SIG-M5 (cell line): Measurements from ENCODE around the gene ADAMTSL2.

Experiments
- DNase-seq: peaks from one replicate; lab custom pipeline; 2025; lab: John Stamatoyannopoulos, UW

ADAMTSL2 gene

DNA sequence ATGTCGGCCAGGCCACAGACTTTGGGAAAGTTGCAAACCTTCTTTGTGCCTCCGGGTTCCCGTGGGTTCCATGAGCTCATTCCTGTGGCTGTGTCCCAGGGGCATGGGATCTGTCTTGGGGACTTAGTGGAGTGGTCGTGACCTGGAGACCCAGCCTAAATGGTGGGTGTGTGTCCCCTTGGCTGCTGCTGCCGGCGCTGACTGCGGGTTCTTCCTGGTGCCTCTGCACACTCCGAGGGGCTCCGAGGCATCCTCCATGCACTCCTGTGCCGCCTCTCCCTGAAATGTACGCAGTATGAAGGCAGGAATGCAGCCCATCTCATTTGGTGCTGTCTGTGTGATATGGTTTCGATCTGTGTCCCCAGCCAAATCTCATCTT is 34.6 kb upstream of the ADAMTSL2 start:
- no peak for DNase-seq

DNA sequence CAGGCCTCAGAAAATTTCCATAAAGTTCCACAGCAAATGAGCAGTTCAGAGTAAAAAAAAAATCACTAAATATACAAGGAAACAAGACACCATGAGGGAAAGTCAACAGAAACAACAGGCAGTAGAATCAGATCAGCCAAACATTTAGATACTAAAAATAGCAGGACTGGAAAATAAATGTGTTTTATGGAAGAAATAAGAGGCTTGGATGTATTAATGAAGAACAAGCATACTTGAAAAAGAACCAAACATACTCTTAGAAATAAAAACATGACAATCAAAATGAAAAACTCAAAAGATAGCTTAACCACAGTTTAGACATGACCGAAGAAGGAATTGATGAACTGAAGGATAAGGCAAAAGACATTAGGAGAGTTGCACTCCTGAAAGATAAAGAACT is 32.4 kb upstream of the ADAMTSL2 start:
- DNase-seq: no peak

DNA sequence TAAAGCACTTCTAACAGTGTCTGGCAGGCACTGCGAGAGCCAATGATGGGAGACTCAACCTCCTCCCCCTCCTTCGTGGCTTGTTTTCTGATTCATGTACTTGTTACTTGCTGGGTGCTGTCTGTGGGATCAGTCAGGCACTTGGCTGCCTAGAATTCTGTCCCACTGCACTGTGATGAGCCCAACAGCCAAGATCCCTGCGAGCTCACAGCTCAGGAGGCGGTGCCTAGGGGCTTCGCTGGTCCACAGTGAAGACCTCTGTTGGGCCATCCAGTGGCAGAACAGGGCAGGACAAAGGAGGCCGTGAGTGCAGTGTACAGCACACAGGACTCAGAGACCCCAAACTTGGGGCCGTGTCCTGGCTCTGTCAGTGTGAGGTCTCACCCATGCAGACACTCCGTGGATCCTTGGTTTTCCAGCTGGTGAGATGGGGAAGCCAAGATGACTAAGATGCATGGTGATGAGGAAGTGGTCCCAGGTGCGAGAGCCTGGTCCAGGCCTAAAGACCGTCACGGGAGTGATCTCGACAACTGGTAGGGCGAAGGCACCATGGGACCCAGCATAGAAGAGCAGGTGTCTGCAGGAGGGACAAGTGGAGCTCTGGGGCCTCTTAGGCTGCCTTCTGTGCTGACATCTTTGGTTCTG is 29.2 kb upstream of the ADAMTSL2 start:
- no peak for DNase-seq

DNA sequence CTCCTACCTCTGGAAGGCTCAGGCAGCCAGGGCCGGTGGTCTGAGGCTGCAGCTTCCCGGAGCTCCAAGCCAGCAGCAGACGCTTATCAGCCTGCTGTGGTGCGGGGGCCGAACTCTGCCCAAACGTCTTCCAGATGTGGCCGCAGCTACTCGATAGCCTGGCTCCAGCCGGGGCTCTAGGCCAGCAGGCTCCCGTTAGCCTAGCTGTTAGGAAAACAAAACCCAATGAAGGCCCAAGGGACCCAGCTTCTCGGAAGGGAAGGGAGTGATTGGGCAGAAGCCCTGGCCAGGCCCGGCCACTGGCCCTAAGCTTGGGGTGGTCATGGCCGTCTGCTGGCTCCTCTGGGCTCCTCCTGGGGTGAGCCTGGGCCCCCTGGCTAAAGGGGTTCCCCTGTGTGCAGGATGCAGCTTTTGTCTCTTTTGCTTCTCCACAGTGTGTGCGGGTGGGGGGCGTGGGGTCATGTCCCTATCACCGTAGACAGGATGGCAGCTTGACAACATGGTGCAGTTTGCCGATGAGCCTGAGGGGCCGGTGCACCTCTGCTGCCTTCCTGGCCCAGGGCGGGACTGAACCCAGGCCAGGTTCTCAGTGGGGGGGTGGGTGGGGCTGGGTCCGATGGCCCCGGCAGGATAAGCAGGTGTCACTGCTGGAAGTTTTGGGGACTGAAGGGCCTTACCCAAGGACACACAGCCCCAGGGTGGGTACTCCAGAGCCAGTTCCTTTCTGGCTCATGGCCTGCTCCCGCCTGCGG is 28.4 kb upstream of the ADAMTSL2 start:
- DNase-seq: no peak

DNA sequence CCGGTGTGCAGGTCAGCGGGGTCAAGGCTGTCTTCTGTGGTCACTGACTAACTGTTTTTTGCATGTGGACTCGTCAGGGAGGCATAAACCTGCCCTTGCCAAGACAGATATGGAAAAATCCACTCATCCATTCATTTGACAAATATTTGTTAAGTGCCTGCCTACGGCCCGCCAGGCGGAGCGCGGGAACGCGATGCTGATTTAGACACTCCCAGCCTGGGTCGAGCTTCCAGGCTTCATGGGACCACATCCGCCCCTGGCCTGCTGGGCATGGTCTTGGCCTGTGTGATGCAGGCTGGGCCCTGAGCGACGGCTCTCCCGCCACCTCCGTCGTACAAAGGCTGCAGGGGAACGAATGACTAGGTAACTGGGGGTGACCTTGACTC is 27.9 kb upstream of the ADAMTSL2 start:
- no peak for DNase-seq

DNA sequence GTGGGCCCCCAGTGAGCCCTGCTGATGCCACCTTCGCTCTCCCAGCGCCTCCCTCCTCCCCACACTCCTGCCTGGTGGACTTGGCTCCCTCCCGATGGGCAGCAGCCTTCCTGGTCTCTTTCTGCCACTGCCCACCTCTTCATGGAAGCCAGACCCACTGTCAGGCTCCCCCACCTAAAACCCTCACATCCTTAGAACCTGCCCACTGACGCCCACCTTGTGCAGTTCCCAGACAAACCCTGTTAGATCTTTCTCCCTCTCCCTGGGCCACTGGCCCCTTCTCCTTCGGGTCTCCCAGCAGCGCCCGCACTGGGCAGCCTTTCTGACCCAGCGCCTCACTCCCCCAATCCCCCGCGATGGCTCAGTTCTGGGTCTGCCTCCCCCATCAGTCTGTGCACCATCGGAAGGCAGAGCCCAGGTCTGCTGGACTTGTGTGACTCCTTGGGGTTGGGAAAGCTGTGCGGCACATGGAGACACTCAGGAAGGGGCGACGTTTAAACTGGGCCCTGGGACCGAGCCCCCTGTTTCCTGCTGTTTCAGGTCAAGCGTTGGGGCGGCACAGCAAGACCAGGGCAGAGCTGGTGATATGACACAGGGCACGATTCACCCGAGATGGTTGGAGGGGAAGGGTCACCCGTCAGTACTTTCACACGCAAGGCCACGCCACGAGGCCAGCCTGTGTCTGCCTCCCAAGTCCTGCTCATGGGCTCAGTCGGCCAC is 27.1 kb upstream of the ADAMTSL2 start:
- no peak for DNase-seq

DNA sequence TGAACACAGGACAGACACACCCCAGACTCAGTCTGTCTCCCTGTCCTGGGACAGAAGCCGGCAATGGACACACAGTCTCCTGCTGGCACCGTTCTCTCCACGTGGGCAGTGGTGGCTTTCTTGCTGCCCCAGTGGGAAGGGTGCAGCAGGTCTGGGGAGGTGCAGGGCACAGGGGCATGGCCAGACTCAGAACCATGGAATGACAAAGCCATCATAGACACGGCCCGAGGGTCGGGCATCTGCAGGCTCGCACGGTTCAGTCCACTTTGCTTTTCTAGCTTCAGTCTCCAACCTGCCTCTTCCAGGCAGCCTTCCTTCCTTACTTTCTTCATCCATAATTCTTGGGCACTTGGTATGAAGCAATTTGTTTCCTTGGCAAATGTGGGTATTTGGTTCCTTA is 26.5 kb upstream of the ADAMTSL2 start:
- DNase-seq: no peak

DNA sequence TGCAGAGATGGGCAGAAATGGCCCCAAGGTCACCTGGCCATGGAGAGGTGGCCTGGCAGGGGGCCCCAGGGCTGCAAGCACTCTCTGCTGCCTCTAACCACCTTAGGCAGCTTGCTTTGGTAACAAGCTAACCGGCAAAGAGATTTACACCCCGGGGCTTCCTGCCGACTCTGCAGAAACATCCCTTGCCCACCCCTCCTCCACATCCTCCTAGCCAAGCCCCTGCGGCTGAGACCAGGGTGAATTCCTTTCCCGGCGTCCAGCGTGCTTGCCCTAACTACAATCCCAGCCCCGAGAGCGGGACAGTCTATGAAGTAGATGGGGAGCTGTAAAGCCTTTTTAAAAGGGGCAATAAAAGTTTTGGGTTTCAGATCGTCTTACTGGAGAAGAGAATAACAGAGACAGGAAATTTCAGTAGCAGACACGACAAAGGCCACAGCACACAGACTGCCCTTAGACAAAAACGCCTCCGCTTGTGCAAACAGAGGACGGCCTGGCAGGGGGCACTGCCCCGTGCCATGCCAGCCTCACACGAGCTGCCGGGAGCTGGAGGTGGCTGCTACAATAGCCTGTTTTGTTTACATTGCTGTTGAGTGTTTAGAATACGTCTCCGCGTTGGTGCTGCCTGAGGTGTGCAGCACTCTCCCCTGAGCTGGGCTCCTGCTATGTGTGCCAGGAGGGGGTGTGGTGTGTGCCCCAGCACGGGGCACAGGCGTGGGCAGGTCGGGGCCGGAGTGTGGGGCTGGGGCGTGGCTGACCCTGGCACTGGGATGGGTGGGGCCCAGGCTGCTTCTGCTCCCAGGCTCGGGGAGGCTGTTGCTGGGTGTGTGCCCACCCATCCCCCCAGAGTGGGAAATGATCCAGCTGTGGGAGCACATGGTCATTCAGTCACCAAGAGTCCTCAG is 25.1 kb upstream of the ADAMTSL2 start:
- DNase-seq: no peak

DNA sequence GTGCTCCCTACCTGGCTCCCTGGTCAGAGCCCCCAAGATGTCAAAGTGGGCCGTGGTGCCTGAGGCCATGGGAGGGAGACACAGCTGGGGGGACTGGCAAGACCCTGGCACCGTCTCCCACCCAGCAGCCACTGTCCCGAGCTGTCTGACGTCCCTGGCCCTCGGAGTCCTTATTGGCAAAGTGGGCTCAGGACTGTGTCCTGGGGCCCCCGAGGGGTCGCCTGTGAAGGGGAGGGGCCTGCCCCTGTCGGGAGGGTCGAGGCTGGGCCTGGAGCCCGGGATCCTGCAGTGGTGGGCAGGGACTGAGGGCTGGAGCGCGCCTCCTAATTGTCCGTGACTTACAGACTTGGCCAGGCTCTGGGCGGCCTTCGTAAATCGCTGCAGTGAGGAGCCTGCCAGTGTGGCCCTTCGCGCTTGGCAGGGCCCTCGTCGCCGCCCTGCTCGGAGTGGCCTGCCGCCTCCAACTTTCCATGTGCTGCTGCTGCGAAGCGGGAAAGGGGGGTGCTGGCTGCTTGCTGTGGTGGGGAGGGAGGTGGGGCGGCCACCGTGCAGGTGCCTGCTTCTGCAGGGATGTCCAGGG is 23.5 kb upstream of the ADAMTSL2 start:
- no peak for DNase-seq

DNA sequence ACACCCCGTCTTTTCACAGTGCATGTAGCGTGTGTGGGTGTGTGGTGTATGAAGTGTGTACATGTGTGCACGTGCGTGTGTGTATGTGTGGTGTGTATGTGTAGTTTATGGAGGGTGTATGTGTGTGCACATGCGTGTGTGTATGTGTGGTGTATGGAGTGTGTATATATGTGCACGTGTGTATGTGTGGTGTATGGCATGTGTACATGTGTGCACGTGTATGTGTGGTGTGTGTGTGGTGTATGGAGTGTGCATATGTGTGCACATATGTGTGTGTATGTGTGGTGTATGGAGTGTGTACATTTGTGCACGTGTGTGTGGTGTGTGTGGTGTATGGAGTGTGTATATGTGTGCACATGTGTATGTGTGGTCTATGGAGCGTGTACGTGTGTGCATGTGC is 22.9 kb upstream of the ADAMTSL2 start:
- DNase-seq: no peak

DNA sequence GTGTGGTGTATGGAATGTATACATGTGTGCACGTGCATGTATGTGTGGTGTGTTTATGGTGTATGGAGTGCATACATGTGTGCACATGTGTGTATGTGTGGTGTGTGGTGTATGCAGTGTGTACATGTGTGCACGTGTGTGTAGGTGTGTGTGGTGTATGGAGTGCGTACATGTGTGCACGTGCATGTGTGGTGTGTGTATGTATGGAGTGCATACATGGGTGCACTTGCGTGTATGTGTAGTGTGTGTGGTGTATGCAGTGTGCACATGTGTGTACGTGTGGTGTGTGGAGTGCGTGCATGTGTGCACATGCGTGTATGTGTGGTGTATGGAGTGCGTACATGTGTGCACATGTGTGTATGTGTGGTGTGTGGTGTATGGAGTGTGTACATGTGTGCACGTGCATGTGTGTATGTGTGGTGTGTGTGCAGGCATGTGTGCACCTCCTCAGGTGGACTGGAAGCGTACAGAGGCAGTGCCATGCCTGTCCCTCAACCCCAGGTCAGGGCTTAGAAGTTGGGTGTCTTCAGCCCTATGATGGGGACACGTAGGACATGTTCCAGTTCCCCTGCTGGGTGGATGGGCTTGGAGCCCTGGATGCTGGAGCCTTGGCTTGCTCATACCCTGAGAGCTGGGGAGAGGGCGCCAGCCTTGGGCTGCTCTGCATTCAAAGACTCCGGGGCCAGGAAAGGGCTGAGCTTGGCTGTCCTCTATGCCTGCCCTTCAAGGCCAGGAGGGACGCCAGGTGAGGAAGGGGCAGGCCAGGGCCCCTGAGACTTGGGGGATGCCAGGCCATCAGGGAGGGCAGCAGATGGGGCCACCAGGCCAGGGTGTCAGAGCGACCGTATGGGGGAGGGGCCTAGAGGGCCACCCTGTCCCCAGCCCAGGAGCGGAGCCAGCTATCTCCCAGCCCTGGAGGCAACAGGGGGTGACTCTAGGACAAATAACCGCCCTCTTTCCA is 22.0 kb upstream of the ADAMTSL2 start:
- DNase-seq: no peak

DNA sequence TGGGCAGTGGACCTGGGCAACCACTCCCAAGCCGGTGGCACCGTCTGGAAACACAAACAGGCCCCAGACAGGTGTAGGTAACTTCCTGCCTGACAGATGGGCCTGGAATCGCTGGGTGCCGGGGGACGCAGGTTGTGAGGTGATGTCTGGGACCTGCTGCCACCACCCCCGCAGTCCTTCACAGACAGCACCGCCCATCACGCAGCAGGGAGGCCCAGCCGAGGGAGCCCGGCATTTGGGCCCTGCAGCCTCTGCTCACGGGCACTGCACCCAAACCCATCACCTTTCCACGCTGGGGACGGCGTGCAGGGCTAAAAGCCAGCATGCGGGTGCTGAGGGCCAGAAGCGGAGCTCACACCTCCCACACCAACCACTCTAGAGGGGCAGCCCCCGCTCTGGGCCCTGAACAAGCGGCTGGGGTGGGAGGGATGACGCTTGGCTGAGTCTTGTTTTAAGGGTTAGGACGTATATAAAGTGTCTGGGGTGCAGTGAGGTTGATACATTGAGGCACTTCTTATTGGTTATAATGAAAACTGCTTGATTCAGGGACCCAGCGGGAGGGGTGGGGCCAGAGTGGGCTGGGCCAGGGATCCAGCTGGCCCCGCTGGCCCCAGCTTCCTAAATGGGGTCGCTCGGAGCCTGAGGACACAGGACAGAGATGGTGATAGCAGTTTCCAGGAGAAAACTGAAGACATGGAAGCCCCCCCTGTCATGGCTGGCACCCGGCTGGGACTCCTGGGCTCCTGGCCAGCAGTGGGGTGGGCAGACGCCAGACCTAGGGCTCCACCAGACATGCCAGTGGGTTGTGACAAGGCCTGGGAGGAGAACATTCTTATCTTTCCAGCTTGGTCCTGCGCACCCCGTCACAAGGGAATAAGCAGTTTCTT is 21.0 kb upstream of the ADAMTSL2 start:
- no peak for DNase-seq

DNA sequence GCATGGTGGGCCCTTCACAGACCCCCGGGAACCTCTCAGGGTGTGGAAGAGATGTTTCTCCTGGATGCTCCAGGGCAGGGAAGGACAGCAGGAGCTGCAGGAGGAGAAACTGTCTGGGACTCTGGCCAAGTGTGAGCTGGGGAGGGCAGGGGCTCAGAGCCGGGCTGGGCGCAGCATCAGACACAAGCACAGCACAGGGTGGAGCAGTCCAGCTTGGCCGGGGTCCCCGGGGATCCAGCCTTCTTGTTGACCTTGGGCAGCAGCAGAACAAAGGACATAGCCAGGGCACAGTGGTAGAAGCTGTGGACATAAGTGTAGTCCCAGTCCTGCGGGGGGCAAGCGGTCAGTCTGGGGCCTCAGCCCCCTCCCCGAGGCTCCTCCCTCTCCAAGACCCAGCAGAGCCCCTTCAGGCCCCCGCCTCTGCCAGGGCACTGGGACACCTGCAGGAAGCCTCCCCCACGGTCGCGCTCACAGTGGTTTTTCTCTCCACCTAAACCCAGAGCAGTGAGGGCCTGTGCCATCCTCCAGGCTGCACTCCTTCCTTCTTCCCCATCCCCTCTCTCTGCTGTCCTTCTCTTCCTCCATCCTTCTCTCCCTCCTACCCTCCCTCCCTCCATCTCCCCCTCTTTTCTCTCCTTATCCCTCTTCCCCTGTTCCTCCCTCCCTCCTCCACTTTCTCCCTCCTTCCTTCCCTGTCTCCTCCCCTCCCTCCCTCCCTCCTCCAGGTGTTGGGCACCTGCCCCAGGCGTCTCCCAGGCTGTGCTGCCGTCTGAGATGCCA is 19.9 kb upstream of the ADAMTSL2 start:
- no peak for DNase-seq

DNA sequence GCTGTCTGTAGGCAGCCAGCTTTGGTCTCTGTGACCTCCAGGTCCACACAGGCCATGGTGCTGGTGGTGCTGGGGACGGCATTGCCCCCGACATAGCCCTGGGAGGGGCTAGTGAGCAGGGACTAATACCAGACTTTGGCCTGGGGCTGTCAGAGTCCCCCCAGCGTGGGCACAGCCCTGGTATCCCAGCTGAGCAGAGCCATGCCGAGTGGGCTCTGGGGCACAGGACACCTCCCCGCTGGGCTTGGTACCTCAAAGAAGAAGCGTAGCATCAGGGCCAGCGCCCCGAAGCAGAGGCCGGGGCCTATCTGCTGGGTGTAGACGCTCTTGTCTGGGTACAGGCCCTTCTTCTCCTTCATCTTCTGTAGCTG is 19.3 kb upstream of the ADAMTSL2 start:
- no peak for DNase-seq

DNA sequence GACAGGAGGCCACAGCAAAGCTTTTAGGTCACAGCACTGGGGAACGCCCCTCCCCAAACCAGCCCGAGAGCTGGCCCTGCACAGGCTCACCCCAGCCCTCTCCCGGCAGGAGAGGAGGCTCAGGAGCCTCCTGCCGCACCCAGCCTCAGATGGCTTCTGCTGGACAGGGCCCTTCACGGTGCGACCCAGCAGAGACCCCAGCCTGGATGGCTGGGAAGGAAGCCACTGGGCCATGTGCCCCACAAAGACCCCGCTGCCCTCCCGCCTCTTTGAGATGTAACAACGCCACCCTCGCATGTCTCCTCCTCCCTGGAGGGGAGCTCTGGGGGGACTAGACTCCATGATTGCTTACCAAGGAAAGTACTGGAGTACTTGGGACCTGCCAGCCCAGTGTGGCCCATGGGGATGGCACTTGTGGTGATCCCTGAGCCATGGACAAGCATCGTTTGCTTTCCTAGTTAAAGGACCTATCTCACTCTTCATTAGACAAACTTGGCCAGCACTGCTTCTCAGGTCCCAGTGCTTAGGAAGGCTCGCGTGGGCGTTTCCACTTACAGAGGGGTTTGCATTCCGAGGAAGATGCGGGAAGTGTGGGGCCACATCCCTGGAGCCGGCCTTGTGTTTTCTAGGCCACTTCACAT is 18.8 kb upstream of the ADAMTSL2 start:
- DNase-seq: no peak

DNA sequence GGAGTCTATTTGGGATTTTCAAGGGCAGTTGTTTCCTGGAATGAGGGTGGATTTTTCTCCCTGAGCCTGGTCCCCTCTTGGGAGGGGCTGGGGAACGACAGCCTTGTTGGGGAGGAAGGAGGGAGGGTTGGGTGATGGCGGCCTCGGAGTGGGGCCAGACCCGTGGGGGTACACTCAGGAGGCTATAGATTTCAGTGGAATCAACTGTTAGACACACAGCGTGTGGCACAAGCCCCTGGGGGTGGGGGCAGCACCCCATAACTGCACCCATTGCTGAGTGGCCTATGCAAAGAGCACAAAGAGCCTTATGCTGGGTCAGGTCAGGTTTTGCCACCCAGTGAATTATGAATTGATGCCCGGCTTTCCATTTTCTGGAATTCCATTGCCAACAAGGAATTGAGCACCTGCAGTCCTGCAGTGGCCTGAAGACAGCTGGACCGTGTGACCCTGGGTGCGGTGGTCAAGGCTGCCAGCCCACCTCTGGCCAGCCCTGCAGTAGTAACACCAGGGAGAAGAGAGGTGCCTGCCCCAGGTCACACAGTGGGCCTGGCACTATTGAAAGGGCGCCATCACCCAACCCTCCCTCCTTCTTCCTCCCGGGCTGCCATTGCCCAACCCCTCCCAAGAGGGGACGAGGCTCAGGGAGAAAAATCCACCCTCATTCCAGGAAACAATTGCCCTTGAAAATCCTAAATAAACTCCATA is 18.1 kb upstream of the ADAMTSL2 start:
- no peak for DNase-seq

DNA sequence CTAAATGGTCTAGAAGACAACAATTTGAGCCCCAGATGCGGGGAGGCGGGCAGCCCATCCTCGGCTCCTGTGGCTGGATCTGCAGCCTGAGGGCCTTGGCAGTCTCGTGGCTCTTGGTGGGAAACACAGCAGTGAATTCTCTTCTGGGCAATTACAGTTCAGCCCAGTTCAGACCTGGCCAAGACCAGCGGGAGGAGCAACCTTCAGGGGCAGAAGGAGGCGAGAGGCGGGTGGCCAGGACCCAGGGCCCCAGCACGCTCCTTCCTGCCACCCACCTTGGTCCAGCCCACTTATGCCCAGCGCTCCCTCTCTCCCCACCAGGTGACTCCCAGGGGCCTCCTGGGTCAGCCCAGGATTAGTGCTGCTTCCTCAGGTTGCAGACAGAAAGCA is 17.5 kb upstream of the ADAMTSL2 start:
- no peak for DNase-seq

DNA sequence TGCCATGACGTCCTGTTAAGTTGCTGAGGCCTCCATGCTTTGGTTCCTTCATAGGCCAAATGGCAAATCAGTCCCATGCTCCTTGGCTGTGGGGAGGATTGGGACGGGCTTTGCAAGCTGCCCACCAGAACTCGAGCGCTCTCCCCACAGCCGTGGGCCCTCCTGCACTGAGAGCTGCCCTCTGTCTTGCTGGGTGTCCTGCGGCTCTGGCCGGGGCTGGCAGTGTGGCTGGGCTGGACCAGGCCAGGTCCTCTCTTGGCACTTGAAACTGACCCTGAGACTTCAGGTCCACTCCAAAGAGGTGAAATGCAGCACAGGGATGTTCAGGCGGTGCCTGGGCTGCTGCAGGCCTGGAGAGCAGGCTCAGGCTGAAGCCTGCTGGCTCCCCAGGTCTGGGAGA is 16.8 kb upstream of the ADAMTSL2 start:
- DNase-seq: no peak
